ENCODE data around the gene TPPP. TPM values are rescaled to one million over a fixed set of nuclear protein-coding genes. Genes with fewer than 3 reads are reported as not detected.
"Not testable (repeated sequence)": the region's sequence is repeated elsewhere in the genome, so short reads cannot be mapped to it uniquely, and the experiment has no call there.

The TPPP gene
- total and polyA plus RNA-seq, 2 donors (not counting 3 experiments of a cell fraction or from before 2014, with no cell fraction given) = 0.04 to 0.09 TPM

- H3K4me1 ChIP-seq (ENCODE audit: control insufficient read depth, extremely low read depth, insufficient read depth, low read length); BruUV-seq (replicated peaks); dilution Hi-C loops (cut with MboI; ENCODE audit: extremely low pct_ligation_motif_present, low sequenced_read_pairs); intact Hi-C loops (cut with micrococcal nuclease); H3K9me3 ChIP-seq (replicated peaks; ENCODE audit: control insufficient read depth, insufficient read depth, low read length); H3K79me2 ChIP-seq (ENCODE audit: control insufficient read depth, insufficient read depth, low read length); H3K4me3 ChIP-seq (replicated peaks in 1 of 3; ENCODE audit: insufficient read depth in 1 of 3, low read depth in 1 of 3, low read length in 3 of 3); CTCF ChIA-PET; POLR2A ChIA-PET; H3K4me2 ChIP-seq (ENCODE audit: insufficient read depth, low read length); H3K9me1 ChIP-seq (replicated peaks; ENCODE audit: control insufficient read depth, extremely low read depth, insufficient read depth, low read length); DNase-seq (ENCODE audit: low read depth, low spot score); H2AFZ ChIP-seq (ENCODE audit: low read depth, low read length); H3K27me3 ChIP-seq (ENCODE audit: control insufficient read depth in 2 of 2, insufficient read depth in 2 of 2, low read length in 2 of 2); H3K9ac ChIP-seq (replicated peaks; ENCODE audit: extremely low read depth, insufficient read depth, low read length); H4K20me1 ChIP-seq (replicated peaks; ENCODE audit: control insufficient read depth, extremely low read depth, insufficient read depth, low read length); H3K27ac ChIP-seq (ENCODE audit: insufficient read depth, low read depth, low read length); FAIRE-seq; H3K36me3 ChIP-seq (ENCODE audit: control insufficient read depth in 2 of 2, extremely low read depth in 1 of 2, insufficient read depth in 2 of 2, low read length in 2 of 2): not testable (repeated sequence)
Measured at GRCh38 chr5:723309-723708, 30.2 kb upstream of the TPPP start.

GRCh38 chr5:719379-719778, 26.2 kb upstream of the TPPP start:
- DNase-seq (ENCODE audit: low read depth, low spot score); H3K9me3 ChIP-seq (replicated peaks; ENCODE audit: control insufficient read depth, insufficient read depth, low read length); POLR2A ChIA-PET; H3K27me3 ChIP-seq (ENCODE audit: control insufficient read depth in 2 of 2, insufficient read depth in 2 of 2, low read length in 2 of 2); dilution Hi-C loops (cut with MboI; ENCODE audit: extremely low pct_ligation_motif_present, low sequenced_read_pairs); H4K20me1 ChIP-seq (replicated peaks; ENCODE audit: control insufficient read depth, extremely low read depth, insufficient read depth, low read length); H3K4me3 ChIP-seq (replicated peaks in 1 of 3; ENCODE audit: insufficient read depth in 1 of 3, low read depth in 1 of 3, low read length in 3 of 3); FAIRE-seq; H2AFZ ChIP-seq (ENCODE audit: low read depth, low read length); intact Hi-C loops (cut with micrococcal nuclease); H3K79me2 ChIP-seq (ENCODE audit: control insufficient read depth, insufficient read depth, low read length); H3K9me1 ChIP-seq (replicated peaks; ENCODE audit: control insufficient read depth, extremely low read depth, insufficient read depth, low read length); H3K36me3 ChIP-seq (ENCODE audit: control insufficient read depth in 2 of 2, extremely low read depth in 1 of 2, insufficient read depth in 2 of 2, low read length in 2 of 2); CTCF ChIA-PET; H3K27ac ChIP-seq (ENCODE audit: insufficient read depth, low read depth, low read length); H3K4me2 ChIP-seq (ENCODE audit: insufficient read depth, low read length); H3K4me1 ChIP-seq (ENCODE audit: control insufficient read depth, extremely low read depth, insufficient read depth, low read length); BruUV-seq (replicated peaks); H3K9ac ChIP-seq (replicated peaks; ENCODE audit: extremely low read depth, insufficient read depth, low read length): not testable (repeated sequence)

GRCh38 chr5:717143-717542, 24.0 kb upstream of the TPPP start:
- no peak for FAIRE-seq

More at GRCh38 chr5:717143-717542, 24.0 kb upstream of the TPPP start:
- TF ChIP-seq POLR2A (IDR thresholded peaks at IDR 0.05; ENCODE audit: low read depth, low read length) (no peak), FOS (IDR thresholded peaks at IDR 0.05; ENCODE audit: borderline replicate concordance, insufficient read depth, low read length) (no peak), GATA2 (IDR thresholded peaks at IDR 0.05; ENCODE audit: insufficient read depth, insufficient read length, low read depth, low read length) (no peak), CTCF (IDR thresholded peaks at IDR 0.05; ENCODE audit: extremely low read depth in 1 of 2, insufficient read depth in 1 of 2, low read depth in 1 of 2, low read length in 2 of 2) (no peak), JUN (IDR thresholded peaks at IDR 0.05; ENCODE audit: borderline replicate concordance, insufficient read depth, insufficient read length, low read depth) (no peak), MYC (IDR thresholded peaks at IDR 0.05; ENCODE audit: low read depth, low read length) (no peak), POLR2AphosphoS5 (IDR thresholded peaks at IDR 0.05; ENCODE audit: insufficient read depth, low read depth, low read length) (no peak), EZH2 (IDR thresholded peaks at IDR 0.05; ENCODE audit: borderline replicate concordance, low read depth, low read length, severe bottlenecking) (no peak), MAX (IDR thresholded peaks at IDR 0.05; ENCODE audit: insufficient read depth, insufficient read length) (no peak)
- Histone ChIP-seq H3K4me1 (ENCODE audit: control insufficient read depth, extremely low read depth, insufficient read depth, low read length) (no peaks in the 10 kb centered on the region), H4K20me1 (replicated peaks; ENCODE audit: control insufficient read depth, extremely low read depth, insufficient read depth, low read length) (no peaks in the 10 kb centered on the region), H3K27me3 (ENCODE audit: control insufficient read depth in 2 of 2, insufficient read depth in 2 of 2, low read length in 2 of 2) (peaks cover 0 to 2% of the 10 kb centered on the region in 2 experiments), H3K4me2 (ENCODE audit: insufficient read depth, low read length) (no peak overlapping the region), H3K4me3 (replicated peaks in 1 of 3; ENCODE audit: insufficient read depth in 1 of 3, low read depth in 1 of 3, low read length in 3 of 3) (no peak overlapping the region), H2AFZ (ENCODE audit: low read depth, low read length) (no peak overlapping the region), H3K79me2 (ENCODE audit: control insufficient read depth, insufficient read depth, low read length) (no peaks in the 10 kb centered on the region), H3K36me3 (ENCODE audit: control insufficient read depth in 2 of 2, extremely low read depth in 1 of 2, insufficient read depth in 2 of 2, low read length in 2 of 2) (no peaks in the 10 kb centered on the region), H3K27ac (ENCODE audit: insufficient read depth, low read depth, low read length) (no peak overlapping the region), H3K9ac (replicated peaks; ENCODE audit: extremely low read depth, insufficient read depth, low read length) (no peak overlapping the region), H3K9me1 (replicated peaks; ENCODE audit: control insufficient read depth, extremely low read depth, insufficient read depth, low read length) (no peaks in the 10 kb centered on the region), H3K9me3 (replicated peaks; ENCODE audit: control insufficient read depth, insufficient read depth, low read length) (no peaks in the 10 kb centered on the region)
- no TSS peak for BruUV-seq (replicated peaks)
- CTCF ChIA-PET = no interaction called here
- POLR2A ChIA-PET = no interaction called here
- DNase-seq (ENCODE audit: low read depth, low spot score) = no peak
- intact Hi-C loops (cut with micrococcal nuclease) = no loop called here
- dilution Hi-C loops (cut with MboI; ENCODE audit: extremely low pct_ligation_motif_present, low sequenced_read_pairs) = no loop called here
